Activated CD8-positive, alpha-beta memory T cell treated with anti-CD3 and anti-CD28 coated beads, Interleukin-2, amount 50 U/mL, for 48 hours (primary cell): Measurements from ENCODE around the gene METTL25B.
A peak's percentile ranks its signal among the peaks of the same experiment; 100 is the strongest.
"Not testable (repeated sequence)": the region's sequence is repeated elsewhere in the genome, so short reads cannot be mapped to it uniquely, and the experiment has no call there.

ENCODE experiments used
- DNase-seq: peaks from one replicate; pipeline ENCODE4 v3.0.0-alpha.2; 2020

The METTL25B gene

DNA sequence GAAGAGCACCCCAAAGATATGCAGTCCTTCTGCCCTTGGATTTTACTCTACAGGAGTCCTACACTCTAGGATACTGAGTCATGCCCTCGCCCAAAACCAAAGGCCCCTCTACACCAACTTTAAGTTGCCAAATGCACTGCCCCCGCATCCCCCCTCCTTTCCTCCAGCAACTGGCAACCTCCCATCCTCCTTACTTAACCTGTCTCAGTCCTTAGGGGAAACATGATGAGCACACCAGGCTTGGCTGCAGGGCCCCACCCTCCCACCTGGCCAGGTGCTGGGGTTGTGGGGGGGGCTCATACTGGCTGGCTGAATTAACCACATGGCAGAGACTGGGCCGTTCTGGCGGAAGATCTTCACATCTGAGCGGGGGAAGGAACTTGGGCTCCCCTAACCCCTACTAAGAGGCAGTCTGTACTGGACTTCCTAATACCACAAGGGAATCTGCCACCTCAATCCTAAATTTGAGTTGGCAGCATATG, 22.0 kb downstream of the METTL25B start:
- peak; percentile 73 for DNase-seq

DNA sequence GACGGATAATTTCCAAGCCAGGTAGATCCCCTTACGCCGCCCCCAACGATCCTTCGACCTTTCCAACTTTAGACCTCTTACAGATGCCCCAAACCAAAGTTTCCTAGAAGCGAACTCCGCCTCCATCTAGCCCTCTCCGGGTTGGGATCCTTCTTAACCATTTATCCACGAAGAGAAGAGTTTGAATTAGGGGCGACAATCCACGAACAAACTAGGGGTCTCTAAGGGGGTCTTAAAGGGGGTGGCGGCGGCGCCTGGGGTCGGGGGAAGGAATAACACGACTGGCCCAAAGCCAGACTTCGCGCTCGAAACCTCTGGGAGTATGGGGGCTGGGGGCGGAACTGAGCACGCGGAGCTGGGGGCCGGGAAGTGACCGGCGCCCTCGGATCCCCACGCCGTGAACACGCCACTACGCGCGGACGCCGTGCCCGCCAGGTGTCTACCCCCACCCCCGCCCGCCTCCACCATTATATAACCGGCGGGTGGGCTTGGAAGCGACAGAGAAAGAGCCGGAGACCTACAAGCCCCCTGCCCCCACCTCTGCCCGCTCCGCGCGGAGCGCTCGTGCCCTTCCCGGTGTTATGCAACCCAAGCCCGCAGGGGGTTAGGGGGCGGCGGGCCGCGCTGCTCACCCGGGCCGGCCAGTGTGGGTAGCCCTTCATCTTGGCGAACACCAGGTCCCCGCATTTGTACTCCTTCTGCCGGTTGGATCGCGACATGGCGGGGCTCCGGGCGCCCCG, 22.6 kb downstream of the METTL25B start:
- DNase-seq, result peak; percentile 74

DNA sequence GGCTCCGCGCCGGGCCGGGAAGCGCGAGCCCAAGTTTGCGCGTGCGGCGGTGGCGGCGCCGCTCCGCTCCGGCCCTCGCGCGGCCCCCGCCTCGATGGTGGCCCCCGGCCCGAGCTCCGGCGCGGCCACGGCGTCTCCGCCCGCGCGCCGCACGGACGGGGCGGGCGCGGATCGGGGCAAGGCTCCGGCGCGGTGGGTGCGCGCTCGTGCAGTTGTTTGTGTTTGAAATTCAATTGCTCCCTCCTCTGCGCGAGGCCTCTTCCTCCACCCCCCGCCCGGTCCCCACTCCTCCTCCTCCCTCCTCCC, 23.1 kb downstream of the METTL25B start, which contains the start of gene HDGF:
TSS of gene HDGF (minus strand) at position 225 of the 306 bp plus-strand sequence. CDS start 246 bp downstream, outside the sequence.
- DNase-seq, result no peak

DNA sequence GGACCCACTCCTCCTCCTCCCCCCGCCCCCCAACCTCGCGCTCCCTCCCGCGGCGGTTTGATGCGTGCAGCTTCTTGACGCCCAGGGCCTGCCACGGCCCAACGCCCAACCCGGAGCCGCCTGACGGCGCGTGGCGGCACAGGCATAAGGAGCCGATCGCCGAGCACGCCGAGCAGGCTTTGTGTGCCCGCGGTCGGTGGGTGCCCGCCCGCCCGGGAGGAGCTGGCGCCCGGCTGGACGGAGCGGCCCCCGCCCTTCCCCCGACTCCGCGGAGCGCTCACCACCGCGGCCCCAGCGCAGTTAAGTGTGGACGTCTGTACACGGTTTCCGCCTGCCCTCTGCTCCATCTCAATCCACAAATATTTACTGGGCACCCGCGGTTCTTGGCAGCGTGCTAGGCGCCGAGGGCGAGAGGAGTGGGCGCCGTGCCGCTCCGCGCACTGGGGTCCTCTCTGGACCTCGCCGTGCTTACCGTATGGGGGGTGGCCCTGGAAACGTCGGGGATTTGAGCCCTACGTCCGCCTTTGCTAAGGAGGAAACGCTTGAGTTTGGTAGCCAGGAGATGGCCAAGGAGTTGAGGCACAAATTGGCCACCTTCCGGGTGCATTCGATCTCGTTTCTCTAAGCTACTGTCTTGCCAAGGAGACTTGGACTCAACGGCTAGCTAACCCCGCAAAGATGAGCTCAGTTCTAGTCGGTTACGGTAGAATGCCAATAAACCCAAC, 23.6 kb downstream of the METTL25B start:
- peak; percentile 95 for DNase-seq

DNA sequence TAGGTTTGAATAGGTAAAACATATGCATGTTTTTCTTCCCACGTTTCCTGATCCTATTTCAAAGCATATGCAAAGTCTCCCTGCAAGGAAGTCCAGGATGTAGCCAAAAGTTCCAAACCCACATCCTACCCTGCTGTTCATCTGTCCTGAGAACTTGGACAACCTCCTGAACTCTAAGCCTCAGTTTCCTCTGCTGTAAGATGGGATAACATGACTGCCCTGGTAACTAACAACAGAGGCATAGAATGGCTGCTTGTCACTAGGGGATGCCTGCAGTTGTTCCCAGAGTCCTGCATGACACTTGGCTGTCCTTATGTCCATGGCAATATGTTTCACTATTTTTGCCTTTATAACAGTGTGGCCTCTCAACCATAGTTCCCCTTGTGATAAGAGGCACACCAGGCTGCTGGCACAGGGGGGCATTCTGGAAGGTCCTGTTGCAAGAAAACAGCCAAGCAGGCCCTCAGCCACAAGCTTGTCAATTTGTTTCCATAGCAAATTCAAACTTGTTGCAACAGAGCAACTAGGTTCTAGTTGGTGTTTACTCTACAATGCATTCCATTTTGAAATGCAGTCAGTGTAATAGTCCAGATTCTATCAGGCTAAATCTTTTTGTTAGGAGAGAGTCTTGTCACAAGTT, 24.7 kb downstream of the METTL25B start:
- no peak for DNase-seq

DNA sequence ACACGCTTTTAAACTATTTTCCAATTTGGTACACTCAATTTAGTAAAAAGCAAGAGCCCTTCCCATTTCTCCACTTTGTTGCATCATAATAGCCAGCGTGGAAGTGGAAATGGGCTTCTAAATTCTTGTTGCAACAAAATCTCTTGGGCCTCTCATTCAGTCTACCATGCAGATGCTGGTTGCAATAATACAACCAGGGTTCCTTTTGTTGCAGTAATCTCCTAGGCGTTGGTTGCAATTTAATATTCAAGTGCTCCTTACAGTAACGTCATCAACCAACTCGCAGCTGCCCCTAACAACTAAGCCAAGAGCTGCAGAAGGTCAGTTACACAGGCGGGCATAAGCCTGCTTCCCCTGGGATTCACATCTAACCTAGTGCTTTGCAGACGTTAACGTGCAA, 25.9 kb downstream of the METTL25B start:
- no peak for DNase-seq

DNA sequence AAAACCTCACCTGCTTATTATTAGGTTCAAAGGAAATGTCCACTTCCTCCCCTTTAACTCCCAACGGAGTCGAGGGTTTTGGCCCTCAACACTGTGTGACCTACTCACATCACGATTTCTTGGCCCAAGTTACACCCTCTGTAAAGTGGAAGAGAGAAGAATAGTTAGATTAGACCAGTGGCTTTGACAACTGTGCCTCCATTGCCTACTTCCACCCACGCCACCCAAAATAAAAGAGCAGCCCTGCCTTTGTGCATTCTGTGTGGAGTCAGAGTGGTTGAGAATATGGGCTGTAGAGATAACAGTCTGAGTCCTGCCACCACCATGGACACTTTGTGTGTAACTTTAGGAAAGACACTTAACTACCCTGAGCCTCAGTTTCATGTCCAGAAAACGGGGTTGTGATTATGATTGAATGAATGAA, 27.3 kb downstream of the METTL25B start:
- DNase-seq, result no peak

DNA sequence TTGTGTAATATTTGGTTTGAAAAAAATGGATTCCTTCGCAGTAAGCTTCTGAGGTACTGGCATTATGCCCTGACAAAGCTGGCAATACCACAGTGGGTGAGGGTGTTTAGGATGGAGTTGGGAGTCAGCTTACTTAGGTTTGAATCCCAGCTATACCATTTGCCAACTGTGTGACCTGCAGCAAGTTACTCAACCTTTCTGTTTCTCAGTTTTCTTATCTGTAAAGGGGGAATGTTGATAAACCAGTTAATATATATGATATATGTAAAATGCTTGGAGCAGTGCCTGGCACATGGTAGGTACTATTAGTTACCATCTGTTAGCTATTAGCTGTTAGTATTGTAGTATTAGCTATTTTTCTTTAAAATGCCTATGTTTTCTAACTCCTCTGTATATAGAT, 28.1 kb downstream of the METTL25B start:
- no peak for DNase-seq

DNA sequence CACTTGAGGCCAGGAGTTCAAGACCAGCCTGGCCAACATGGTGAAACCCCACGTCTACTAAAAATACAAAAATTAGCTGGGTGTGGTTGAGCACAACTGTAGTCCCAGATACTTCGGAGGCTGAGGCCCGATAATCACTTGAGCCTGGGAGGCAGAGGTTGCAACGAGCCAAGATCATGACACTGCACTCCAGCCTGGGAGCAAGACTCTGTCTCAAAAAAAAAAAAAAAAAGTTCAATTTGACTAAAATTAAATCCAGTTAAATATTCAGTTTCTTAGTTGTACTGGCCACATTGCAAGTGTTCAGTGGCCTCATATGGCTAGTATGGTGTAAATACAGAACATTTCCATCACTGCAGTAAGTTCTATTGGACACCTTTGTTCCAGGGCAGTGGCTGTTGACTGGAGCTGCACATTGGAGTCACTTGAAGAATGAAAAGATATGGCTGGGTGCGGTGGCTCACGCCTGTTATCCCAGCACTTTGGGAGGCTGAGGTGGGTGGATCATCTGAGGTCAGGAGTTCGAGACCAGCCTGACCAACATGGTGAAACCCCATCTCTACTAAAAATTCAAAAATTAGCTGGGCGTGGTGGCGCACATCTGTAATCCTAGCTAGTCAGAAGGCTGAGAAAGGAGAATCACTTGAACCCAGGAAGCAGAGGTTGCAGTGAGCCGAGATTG, 29.4 kb downstream of the METTL25B start:
- not testable (repeated sequence) for DNase-seq

DNA sequence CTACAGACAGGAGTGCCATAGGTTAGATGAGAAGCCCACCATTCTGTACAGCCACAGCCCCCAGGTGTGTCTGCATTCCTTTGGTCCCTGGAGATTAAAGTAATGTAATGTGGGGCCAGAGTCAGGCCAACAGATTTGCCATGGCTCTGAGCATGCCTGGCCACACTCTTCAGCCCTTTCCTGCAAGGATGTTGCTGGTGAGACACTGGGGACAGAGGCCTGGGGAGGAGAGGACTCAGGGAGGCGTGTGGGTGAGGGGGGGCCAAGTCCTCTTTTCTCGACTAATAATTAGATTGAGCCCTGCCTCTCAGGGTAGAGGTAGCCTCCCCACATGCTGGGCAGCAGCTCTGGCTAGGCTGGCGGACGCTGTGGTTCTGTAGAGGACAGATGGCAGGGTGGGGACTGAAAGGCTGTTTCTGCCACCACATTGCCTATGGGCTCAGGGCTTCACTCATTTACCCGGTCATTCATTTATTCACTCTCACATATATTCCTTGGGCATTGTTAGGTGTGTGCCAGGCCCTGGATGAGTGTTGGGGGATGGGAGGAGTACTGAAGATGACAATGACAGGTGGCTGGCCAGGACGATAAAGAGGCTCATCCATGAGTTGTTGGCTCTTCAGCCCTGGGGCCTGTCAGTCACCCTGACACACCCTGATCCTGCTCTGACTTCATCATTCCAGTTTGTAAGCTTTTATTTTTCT, 32.0 kb downstream of the METTL25B start:
- DNase-seq, result no peak

DNA sequence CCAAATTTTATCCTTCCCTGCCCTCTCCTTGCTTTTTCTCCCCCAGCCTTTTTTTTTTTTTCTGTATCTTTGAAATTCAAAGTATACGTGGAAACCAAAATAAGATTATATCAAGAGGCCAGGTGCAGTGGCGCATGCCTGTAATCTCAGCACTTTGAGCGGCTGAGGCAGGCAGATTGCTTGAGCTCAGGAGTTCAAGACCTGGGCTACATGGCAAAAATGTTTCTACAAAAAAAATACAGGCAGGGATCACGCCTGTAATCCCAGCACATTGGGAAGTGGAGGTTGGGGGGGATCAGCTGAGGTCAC, 32.5 kb downstream of the METTL25B start:
- DNase-seq, result no peak

DNA sequence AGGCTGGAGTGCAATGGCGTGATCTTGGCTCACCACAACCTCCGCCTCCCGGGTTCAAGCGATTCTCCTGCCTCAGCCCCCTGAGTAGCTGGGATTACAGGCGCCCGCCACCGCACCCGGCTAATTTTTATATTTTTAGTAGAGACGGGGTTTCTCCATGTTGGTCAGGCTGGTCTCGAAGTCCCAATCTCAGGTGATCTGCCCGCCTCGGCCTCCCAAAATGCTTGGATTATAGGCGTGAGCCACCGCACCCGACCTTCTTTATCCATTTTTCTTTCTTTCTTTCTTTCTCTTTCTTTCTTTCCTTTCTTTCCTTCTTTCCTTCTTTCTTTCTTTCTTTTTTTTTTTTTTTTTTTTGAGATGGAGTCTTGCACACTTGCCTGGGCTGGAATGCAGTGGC, 36.9 kb downstream of the METTL25B start:
- DNase-seq, result not testable (repeated sequence)

DNA sequence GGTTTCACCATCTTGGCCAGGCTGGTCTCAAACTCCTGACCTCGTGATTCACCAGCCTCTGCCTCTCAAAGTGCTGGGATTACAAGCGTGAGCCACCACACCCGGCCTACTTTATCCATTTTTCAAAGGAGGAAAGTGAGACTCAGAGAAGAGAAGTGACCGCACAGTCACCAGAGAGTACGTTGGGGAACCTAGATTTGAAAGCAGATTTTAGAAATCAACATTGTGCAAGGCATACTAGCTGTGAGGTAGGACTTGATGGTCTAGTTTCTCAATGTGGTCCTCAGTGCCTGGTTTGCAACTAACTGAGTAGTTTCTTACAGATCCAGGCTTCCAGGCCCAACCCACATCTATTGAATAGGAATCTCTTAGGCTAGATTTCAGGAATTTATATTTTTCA, 37.4 kb downstream of the METTL25B start:
- no peak for DNase-seq

DNA sequence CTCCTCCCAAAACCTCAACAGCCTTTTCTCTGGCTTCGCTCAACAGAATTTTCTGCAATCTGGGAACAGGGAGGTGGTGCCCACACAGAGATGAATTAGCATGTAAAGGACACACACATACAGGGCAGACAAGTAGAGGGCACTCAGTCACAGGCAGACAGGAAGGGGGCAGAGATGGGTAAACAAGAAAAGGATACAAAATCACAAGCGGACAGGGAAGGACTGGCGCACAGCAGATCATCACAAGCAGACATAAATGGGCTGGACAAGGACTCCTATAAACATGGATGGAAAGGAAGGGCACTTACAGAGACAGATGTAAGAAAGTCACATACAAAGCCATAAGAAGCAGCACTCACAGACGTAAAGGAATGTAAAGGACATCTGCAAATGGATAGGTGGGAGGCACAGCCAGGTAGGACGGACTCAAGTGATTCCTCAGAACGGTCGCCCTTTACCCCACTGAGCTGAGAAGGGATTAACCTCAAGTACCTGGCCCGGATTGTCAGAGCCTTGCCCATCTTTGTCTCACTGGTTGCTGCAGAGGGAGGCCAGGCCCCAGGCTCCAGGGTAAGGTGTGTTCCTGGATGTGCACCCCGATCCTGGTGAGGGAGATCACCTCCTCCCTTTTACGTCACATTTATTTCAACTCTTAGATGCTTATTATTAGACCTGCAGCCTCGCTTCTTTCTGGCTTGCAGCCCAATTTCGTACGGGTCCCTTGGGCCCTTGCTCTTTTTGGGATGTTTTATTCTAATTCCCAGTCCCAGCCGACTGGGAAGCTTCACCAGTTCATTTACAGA, 38.2 kb downstream of the METTL25B start:
- no peak for DNase-seq

DNA sequence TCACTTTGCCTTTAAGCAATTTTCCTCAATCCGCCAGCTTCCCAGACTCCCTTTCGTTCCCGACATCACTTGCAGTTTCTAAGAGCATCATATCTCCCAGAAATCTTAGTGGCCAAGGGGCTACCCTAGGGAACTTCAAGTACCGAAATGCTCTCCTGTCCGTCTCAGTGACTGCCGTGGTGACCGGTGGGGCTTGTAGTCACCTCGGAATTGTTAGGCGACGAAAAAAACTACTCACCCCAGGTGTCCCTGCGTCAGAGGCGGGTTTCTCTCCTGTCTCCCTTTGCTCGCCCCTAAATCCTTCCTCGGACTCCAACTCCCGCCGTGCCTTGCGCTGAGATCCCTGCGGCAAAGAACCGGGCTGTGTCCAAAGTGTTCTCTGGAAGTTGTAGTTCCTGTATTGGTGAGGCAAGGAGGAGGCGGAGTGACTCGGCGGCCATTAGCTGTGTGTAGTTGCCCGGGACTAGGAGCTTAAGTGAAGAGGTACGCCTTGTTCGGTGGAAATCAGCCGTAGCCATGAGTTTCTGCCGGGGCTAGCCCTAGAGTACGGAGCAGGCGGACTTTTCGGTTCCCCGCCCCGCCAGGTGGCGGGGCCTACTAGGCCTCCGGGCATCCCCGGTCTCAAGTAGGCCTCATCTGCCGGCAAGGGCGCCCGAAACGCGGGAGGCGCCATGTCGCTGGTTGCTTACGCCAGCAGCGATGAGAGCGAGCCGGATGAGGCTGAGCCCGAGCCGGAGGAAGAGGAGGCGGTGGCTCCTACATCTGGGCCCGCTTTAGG, 39.0 kb downstream of the METTL25B start, which contains the start of gene PRCC:
TSS of gene PRCC (plus strand) at position 435 of the 778 bp plus-strand sequence. CDS start at position 672, 237 bp downstream.
- peak; percentile 93 for DNase-seq

DNA sequence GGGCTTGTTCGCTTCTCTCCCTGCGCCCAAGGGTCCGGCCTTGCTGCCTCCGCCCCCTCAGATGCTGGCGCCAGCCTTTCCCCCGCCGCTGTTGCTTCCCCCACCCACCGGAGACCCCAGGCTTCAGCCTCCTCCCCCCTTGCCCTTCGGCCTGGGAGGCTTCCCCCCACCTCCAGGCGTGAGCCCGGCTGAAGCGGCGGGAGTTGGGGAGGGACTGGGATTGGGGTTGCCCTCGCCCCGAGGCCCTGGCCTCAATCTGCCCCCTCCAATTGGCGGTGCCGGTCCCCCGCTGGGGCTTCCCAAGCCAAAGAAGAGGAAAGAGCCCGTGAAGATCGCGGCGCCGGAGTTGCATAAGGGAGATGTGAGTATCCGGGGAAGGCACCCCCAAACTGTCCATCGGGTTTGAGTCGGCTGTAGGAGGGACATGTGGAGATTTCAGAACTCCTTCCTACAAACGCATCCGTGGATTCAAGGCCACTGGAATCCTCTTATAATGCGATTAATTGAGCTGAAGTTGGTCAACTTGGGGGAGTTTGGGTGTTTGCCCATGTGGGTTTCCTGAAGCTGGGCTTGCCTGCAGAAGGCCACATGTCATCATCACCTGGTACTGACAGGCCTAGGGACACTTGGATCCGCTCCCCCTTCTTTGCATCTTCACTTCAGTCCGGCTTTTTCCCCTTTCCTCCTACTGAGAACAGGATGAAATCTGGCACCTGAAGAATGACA, 39.8 kb downstream of the METTL25B start:
- peak; percentile 71 for DNase-seq

DNA sequence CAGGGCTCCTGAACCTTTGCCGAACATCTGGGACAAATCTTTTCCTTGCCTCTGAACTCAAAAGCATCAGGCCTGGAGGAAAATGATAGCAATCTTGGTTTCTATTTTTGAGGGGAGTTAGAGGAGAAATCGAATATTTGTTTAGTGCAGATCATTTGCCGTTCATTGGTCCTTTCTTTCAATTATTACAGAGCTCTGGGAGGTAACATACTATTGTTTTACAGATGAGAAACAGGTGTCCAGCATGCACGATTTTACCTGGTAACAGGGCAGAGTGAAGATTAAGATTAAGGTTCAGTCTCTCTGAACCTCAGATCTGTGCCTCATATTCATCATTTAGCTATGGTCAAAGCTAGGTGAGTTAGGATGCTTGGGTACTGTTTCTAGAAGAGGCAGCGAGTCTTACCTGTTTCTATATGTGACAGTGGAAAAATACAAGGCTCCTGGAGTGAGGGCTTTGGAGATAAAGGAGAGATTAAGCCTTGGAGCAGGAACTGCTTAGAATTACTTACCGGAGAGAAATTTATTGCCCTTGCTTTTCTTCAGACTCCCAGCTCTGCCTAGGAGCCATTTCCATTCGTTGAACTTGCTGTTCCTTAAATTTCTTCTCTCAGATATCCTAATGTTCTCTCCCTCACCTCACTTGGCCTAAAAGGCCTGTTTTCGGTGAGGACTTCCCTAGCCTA, 40.5 kb downstream of the METTL25B start:
- no peak for DNase-seq

DNA sequence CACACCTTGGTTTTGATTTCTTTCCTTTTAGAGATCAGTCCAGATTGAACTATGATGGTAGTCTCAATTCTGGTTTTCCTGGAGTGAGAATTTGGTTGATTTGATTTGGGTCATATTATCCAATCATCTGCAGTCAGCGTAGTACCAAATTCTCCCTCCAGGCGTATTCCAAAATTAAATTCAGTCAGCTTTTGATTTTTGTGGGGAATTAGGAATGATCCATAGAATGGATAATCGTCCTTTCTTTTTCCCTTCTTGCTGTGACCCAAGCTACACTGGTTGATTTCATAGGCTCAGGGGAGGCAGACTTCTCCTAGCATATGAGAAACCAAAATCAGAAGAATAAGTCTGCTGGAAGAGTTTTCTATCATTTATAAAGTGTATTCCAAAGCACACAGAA, 44.0 kb downstream of the METTL25B start:
- no peak for DNase-seq

DNA sequence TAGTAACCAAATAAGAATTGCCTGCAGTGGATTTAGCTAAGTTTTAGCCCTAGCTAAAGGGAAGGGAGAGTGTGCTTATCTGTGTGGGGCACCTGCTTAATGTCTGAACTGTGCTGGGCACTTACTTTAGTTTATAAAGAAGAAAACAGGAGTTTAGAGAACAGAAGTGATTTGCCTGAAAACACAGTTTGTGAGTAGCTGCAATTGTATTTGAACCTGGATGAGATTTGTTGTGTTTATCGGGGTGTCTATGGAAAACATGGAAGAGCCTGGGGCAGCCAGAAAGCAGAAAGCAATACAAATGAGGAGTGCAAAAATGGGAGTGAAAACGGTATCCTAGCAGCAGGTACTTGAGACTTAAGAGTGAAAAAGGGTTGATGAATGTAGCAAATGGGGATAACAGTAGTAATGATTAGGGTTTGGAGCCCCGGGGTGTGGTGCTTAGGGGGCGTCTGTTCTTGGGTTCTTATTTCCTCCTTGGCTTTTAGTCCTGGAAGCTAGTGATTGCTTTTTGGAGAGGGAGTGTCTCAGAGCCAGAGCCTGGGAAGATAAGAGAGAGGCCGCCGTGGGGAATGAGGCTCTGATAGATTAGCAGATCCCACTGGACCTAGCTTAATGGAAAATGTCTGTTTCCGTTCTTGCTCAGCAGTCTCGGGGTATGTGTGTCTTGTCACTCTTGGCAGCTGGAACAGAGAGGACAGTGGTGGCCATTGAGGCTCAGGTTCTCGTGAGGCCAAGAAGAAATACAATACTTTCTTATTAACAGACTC, 44.6 kb downstream of the METTL25B start:
- no peak for DNase-seq
